ENCODE data around the gene SPRED2. TPM values are rescaled to one million over a fixed set of nuclear protein-coding genes. Genes with fewer than 3 reads are reported as not detected.

SPRED2 gene
- total RNA-seq, 1 experiment from 2014 or later: 10.4 TPM

- in situ Hi-C loops (cut with HindIII; ENCODE audit: low pct_unique_long_range_greater_than_20kb, low sequenced_read_pairs): no loop called here
- no peak for DNase-seq (ENCODE audit: low read depth, low spot score)
Observed at GRCh38 chr2:65263262-65263661, 169.1 kb downstream of the SPRED2 start.

DNA sequence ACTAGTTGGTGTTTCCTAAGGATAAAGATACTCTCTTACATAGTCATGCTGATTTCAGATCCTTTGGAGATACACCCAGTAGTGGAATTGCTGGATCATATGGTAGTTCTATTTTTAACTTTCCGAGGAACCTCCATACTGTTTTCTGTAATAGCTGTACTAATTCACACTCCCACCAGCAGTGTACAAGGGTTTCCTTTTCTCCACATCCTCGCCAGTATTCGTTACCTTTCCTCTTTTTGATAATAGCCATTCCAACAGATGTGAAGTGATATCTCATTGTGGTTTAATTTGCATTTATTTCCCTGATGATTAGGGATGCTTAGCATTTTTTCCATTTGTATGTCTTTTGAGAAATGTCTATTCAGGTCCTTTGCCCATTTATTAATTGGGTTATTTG, 170.7 kb downstream of the SPRED2 start:
- in situ Hi-C loops (cut with HindIII; ENCODE audit: low pct_unique_long_range_greater_than_20kb, low sequenced_read_pairs): no loop called here
- no peak for DNase-seq (ENCODE audit: low read depth, low spot score)

Other genes starting within 250 kb of the SPRED2 start
- 74.8 and 91.9 TPM in 2 replicates for gene ACTR2, start 204.8 kb downstream of the SPRED2 start, total RNA-seq (2014; rRNA removed; shearing (Covaris generic))